BLaER1 (cell line): Measurements from ENCODE around the gene COL18A1.
A peak's percentile ranks its signal among the peaks of the same experiment; 100 is the strongest.

Experiments used
- H3K27ac ChIP-seq: shearing (Covaris generic); formaldehyde crosslinking; 2 replicates; pipeline ENCODE4 v1.8.1; 2022
- H3K27me3 ChIP-seq: shearing (Covaris generic); formaldehyde crosslinking; 2 replicates; pipeline ENCODE4 v1.8.1; 2022
- H3K36me3 ChIP-seq: shearing (Covaris generic); formaldehyde crosslinking; 2 replicates; pipeline ENCODE4 v1.8.1; 2022
- H3K4me1 ChIP-seq: shearing (Covaris generic); formaldehyde crosslinking; 2 replicates; pipeline ENCODE4 v1.8.1; 2022
- H3K4me2 ChIP-seq: shearing (Covaris generic); formaldehyde crosslinking; 2 replicates; pipeline ENCODE4 v1.8.1; 2022
- H3K4me3 ChIP-seq: shearing (Covaris generic); formaldehyde crosslinking; 2 replicates; pipeline ENCODE4 v1.8.1; 2022
- H3K9ac ChIP-seq: shearing (Covaris generic); formaldehyde crosslinking; 2 replicates; pipeline ENCODE4 v1.8.1; 2022
- H3K9me3 ChIP-seq: shearing (Covaris generic); formaldehyde crosslinking; 2 replicates; pipeline ENCODE4 v1.8.1; 2022
- H4K20me1 ChIP-seq: shearing (Covaris generic); formaldehyde crosslinking; 2 replicates; pipeline ENCODE4 v1.8.1; 2022
- Cebpa-rat ChIP-seq: shearing (Covaris generic); IDR thresholded peaks from 2 replicates; pipeline ENCODE4 v1.8.1; 2022

Gene COL18A1

DNA sequence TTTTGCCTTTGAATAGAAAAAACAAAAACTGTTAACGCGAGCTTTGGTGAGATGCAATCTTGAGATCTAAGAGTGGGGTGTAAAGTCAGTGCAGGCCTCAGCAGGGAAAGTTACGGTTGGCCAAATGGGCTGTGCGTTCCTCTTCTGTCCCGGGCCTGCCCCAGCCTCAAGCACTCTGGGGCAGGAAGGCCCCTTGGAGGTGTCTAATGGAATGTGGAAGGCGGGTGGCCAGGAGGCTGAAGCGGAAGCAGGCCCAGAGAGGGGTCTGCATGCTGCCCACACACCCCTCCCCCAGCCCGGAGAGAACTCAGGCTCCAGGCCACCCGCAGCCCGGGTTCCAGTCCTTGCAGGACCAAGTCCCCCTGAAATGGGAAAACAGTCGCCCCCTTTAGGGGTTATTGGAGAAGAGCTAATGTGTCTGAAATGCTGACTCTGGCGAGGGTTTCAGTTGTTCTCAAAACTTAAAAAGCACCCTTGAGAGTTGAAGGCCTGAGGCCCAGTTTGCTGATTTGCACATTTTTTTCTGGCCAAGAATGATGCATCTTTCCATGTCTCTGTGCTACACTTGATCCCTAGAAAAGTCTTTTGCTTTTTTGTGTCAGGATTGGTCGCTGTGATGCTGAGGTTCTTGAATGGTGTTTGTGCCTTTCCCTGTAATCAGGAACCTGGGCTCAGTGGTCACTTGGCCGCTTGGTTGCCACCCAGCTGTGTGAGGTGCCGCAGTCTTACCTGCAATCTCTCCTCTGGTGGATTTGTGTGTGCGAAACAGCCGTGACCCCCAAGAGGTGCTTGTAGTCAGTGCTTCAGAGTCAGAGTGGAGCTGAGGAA, 2.0 kb downstream of the COL18A1 start:
- Histone ChIP-seq H3K27me3 (peaks cover 91% of the 10 kb centered on the region), H3K4me3 (no peak overlapping the region), H3K9ac (no peak overlapping the region), H3K4me1 (peaks cover 35% of the 10 kb centered on the region), H3K36me3 (no peaks in the 10 kb centered on the region), H4K20me1 (peaks cover 55% of the 10 kb centered on the region), H3K4me2 (no peak overlapping the region), H3K27ac (no peak overlapping the region), H3K9me3 (no peaks in the 10 kb centered on the region)
- TF ChIP-seq Cebpa-rat = no peak

DNA sequence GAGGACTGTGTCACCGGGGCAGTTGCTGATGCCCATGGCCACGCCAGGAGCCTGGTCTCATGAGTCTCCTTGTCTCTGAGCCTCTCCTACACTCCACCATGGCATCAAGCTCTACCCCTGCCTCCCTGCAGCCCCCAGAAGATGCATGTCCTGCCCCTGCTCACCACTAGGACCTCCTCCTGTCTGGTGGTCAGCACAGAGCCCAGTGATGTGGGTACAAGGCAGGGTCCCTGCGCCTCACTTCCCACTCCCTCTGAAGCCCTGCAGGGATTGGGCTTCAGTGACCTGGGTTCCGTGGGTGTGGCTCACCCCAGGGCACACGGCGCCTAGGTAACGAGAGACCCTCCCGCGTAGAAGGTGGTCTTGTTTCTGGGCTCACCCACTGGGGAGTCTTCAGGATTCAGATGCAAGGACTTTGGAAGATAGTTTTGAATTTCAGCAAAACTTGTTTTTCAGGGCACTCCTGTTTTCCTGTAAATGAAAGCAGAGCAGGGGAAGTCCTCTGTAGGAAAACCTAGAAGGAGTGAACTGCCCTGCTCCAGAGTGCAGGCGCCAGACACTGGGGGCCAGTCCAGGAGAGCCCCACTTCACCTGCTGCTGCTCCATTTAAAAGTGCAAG, 2.8 kb downstream of the COL18A1 start:
- peaks cover 55% of the 10 kb centered on the region for H4K20me1 ChIP-seq
- TF ChIP-seq Cebpa-rat = no peak
- no peaks in the 10 kb centered on the region for H3K36me3 ChIP-seq
- H3K4me1 ChIP-seq = peaks cover 38% of the 10 kb centered on the region
- no peak overlapping the region for H3K4me3 ChIP-seq
- H3K9ac ChIP-seq = no peak overlapping the region
- no peak overlapping the region for H3K27ac ChIP-seq
- no peak overlapping the region for H3K4me2 ChIP-seq
- peaks cover 84% of the 10 kb centered on the region for H3K27me3 ChIP-seq
- no peaks in the 10 kb centered on the region for H3K9me3 ChIP-seq

DNA sequence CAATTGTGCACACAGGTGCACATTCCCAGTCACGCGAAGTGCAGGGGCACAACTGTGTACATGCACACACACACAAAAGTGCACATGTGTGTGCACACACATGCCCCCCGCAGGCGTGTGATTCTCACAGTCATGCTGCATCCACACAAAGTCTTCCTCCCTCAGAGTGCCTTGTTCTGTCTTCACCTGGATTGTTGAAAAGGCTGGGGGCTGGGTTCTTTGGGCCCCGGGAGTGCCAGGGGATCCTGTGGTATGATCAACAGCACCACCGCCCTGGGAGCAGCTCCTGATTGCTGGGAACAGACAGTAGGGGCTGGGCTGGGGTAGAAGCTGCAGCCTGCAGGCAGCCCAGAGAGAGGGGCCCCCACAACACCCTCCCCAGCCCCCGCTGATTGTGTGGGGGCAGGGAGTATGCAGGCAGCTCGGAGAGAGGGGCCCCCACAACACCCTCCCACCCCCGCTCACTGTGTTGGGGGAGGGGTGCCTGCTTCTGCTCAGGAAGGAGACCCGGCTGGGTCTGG, 3.4 kb downstream of the COL18A1 start:
- H4K20me1 ChIP-seq = peaks cover 55% of the 10 kb centered on the region

DNA sequence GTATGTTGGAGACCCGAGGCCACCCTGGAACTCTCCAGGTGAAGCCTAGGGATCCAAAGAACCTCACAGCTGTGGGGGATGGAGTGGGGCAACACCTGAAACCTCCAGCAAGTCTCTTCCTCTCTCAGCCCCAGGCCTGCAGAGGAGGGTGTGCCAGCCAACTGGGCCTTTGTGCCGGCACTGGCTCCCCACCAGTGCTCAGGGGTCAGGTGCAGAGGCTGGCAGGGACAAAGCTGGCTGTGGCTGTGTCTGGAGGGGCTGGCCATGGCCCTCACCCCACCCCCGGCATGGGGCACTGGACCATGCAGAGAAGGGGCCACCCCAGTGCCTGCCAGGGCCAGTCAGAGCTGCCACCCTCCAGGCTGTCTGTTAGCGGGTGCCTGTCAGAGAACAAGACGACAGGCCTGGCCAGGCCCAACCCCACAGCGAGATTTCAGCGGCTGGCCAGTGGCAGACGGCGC, 3.9 kb downstream of the COL18A1 start:
- peaks cover 51% of the 10 kb centered on the region for H4K20me1 ChIP-seq
- no peak overlapping the region for H3K9ac ChIP-seq
- H3K4me3 ChIP-seq = no peak overlapping the region
- H3K4me2 ChIP-seq = no peak overlapping the region
- H3K27ac ChIP-seq = no peak overlapping the region
- no peaks in the 10 kb centered on the region for H3K9me3 ChIP-seq
- no peak for TF ChIP-seq Cebpa-rat
- H3K36me3 ChIP-seq = no peaks in the 10 kb centered on the region
- H3K4me1 ChIP-seq = peaks cover 42% of the 10 kb centered on the region
- peaks cover 84% of the 10 kb centered on the region for H3K27me3 ChIP-seq

More for the DNA sequence above, 3.4 kb downstream of the COL18A1 start:
- Histone ChIP-seq H3K36me3 (no peaks in the 10 kb centered on the region), H3K27ac (no peak overlapping the region), H3K27me3 (peaks cover 84% of the 10 kb centered on the region), H3K4me1 (peaks cover 43% of the 10 kb centered on the region), H3K9ac (no peak overlapping the region), H3K4me3 (no peak overlapping the region), H3K9me3 (no peaks in the 10 kb centered on the region), H3K4me2 (no peak overlapping the region)
- no peak for TF ChIP-seq Cebpa-rat

DNA sequence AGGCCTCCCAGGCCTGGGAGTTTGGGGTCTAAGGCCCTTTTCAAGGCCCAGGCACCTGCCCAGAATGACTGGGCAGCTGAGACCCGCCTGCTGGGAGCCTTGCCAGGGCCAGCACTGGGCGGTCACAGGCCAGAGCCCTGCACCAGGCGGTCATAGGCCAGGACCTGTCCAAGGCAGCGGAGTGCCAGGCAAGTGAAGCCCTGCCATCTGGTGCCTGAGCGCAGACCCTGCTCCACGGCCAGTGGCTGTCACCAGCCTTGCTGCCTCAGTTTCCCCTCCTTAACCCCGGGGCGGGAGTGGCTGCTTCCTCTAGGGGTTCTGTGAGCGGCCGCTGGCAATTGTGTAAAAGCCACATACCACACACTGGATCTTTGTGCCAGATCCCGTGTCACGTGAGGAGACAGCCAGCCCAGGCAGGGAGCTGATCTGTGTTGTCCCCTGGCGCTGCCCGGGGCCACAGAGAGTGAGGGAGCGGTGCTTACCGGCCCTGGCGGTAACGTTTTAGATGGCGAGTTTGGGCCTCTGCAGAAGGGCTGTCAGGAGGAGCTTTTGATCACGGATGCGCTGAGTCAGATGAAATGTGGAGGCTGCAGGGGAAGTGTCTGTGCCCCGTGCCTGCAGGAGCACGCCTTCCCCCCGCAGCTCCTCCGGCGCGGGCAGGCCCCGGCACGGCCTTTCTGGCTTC, 4.6 kb downstream of the COL18A1 start:
- H3K4me1 ChIP-seq = peaks cover 34% of the 10 kb centered on the region
- no peaks in the 10 kb centered on the region for H3K36me3 ChIP-seq
- peaks cover 43% of the 10 kb centered on the region for H4K20me1 ChIP-seq
- TF ChIP-seq Cebpa-rat = no peak
- no peak overlapping the region for H3K4me3 ChIP-seq
- H3K9ac ChIP-seq = no peak overlapping the region
- no peaks in the 10 kb centered on the region for H3K9me3 ChIP-seq
- H3K27me3 ChIP-seq = peaks cover 82% of the 10 kb centered on the region
- H3K4me2 ChIP-seq = peak overlapping the region; percentile 58
- no peak overlapping the region for H3K27ac ChIP-seq

DNA sequence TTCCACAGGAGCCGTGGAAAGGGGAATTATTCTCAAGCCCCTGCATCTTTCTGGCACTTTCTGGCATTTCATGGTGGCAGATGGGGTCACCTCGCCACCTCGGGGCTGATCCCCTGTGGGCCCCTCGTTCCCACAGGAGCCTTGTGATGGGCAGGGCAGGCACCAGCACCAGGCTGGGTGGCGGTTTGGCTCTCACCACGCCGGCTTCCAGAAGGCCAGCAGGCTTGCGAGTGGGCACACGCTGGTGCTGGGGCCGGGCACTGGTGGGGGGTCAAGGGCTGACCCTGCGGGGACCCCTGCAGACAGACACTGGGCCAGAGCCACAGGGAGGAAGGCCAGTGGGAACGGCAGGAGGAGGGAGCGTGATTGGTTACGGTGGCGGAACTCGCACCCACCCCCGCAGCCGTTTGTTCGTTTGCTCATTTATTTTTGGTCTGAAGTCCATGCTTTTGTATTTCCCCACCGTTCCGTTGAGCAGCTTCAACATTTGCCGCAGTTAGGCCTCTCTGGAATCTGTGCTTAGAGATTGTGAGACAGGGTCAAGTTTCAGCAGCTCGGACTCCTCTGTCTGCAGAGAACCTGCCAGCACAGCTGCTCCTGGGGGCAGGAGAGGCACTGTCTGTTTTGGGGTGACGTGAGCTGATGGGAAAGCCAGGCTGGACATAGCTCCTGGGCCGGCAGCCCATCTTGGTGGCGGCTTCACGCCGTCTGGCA, 5.3 kb downstream of the COL18A1 start:
- no peak overlapping the region for H3K9ac ChIP-seq
- H3K4me2 ChIP-seq = peak overlapping the region; percentile 58
- H3K27me3 ChIP-seq = peaks cover 78% of the 10 kb centered on the region
- no peaks in the 10 kb centered on the region for H3K9me3 ChIP-seq
- no peak for TF ChIP-seq Cebpa-rat
- H4K20me1 ChIP-seq = peaks cover 42% of the 10 kb centered on the region
- H3K36me3 ChIP-seq = no peaks in the 10 kb centered on the region
- H3K4me3 ChIP-seq = no peak overlapping the region
- H3K4me1 ChIP-seq = peaks cover 32% of the 10 kb centered on the region
- H3K27ac ChIP-seq = no peak overlapping the region

DNA sequence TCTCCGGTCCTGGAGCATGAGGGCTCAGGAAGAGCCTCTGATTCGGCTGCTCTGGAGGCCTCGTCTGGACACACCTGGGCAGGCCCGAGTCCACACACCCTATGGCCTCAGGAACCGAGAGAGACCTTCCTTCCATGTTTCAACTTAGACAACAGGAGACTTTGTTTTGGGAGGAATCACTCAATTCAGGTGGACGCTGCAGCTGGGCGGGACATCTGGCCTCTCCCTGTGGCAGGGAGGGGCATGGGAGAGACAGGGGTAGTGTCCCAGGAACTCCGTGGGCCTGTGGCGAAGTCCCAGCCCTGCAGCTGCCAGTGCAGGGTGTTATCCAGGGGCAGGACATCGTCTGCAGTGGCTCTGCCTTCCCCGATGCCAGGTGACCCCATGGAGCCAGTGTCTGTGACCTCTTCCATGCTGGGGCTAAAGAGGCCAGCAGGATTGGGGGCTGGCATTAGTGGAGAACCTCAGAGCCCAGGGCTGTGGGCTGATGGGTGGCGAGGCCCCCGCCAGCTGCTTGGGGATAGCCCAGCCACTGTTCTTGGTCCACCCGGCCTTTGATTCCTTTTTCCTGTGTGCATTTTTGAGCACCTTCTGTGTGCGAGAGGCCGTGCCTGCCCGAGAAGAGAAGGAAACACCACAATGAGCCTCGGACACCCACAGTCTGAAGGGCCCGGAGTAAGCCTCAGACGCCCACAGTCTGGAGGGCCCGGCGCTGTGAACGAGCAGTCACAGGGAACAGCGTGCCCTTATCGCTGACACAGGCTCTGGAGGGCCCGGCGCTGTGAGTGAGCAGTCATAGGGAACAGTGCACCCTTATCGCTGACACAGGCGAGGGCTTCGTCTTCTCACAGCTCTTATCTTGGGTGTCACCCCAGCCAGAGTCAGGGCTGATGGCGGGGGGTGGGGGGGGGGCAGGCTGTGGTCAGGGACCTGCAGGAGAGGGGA, 6.2 kb downstream of the COL18A1 start:
- Histone ChIP-seq H4K20me1 (peaks cover 33% of the 10 kb centered on the region), H3K27me3 (peaks cover 69% of the 10 kb centered on the region), H3K4me1 (peaks cover 23% of the 10 kb centered on the region), H3K4me3 (no peak overlapping the region), H3K4me2 (no peak overlapping the region), H3K36me3 (no peaks in the 10 kb centered on the region), H3K9ac (no peak overlapping the region), H3K27ac (no peak overlapping the region), H3K9me3 (no peaks in the 10 kb centered on the region)
- no peak for TF ChIP-seq Cebpa-rat

DNA sequence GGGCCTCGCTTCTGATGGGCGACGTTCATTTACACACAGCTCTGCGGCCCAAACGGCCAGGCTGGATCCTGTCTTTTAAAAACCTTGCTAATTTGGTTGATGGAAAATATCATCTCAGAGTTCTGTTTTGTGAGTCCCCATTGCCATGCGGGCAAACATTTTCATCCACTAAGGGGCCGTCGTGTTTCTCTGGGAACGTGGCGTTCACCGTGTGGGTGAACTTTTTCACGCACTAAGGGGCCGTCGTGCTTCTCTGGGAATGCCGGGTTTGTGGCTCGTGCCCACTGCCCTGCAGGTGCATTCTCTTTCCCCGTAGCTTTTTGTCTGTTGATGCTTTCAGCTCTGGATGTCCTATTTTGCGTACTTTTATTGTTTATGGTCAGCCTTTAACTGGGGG, 6.8 kb downstream of the COL18A1 start:
- H3K27ac ChIP-seq = no peak overlapping the region
- no peaks in the 10 kb centered on the region for H3K36me3 ChIP-seq
- H3K9me3 ChIP-seq = no peaks in the 10 kb centered on the region
- no peak overlapping the region for H3K4me2 ChIP-seq
- peaks cover 21% of the 10 kb centered on the region for H3K4me1 ChIP-seq
- H3K9ac ChIP-seq = no peak overlapping the region
- TF ChIP-seq Cebpa-rat = no peak
- H3K4me3 ChIP-seq = no peak overlapping the region
- H3K27me3 ChIP-seq = peaks cover 63% of the 10 kb centered on the region
- H4K20me1 ChIP-seq = peaks cover 27% of the 10 kb centered on the region; the same call in 1 of the 2 replicates
